Measurements from ENCODE around the gene ATG10.
"Not testable (repeated sequence)": the region's sequence is repeated elsewhere in the genome, so short reads cannot be mapped to it uniquely, and the experiment has no call there.

The ATG10 gene

DNA sequence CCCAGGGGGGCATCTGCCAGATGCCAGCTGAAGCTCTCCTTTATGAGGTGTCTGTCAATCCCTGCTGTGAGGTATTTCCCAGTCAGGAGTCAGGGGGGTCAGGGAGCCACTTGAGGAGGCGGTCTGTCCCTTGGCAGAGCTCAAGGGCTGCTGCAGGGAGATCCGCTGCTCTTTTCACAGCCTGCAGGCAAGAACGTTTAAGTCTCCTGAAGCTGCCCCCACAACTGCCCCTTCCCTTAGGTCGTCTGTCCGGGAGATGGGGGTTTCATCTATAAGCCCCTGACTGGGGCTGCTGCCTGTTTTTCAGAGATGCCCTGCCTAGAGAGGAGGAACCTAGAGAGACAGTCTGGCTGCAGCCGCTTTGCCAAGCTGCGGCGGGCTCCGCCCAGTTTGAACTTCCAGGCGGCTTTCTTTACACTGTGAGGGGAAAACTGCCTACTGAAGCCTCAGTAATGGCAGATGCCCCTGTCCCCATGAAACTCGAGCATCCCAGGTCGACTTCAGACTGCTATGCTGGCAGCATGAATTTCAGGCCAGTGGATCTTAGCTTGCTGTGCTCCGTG lies 158.0 kb downstream of the ATG10 start:
- no peak for DNase-seq (ENCODE audit: low read depth)

DNA sequence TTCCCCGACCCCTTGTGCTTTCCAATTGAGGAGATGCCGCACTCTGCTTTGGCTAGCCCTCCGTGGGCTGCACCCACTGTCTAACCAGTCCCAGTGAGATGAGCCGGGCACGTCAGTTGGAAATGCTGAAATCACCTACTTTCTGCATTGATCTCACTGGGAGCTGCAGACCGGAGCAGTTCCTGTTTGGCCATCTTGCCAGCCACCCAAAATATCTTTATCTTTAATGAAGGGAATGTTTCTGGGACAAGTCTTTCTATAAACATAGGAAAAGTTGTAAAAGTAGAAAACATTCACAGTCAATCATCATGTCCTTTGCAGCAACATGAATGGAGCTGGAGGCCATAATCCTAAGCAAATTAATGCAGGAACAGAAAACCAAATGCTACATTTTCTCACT lies 158.8 kb downstream of the ATG10 start:
- no peak for DNase-seq (ENCODE audit: low read depth)

DNA sequence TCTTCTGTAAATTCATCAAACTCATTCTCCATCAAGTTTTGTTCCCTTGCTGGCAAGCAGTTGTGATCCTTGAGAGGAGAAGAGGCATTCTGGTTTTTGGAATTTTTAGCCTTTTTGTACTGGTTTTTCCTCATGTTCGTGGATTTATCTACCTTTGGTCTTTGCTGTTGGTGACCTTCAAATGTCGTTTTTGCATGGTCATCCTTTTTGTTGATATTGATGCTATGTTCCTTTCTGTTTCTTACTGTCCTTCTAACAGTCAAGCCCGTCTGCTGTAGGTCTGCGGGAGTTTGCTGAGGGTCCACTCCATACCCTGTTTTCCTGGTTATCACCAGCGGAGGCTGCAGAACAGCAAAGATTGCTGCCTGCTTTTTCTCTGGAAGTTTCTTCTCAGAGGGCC lies 165.4 kb downstream of the ATG10 start:
- no peak for DNase-seq (ENCODE audit: low read depth)

DNA sequence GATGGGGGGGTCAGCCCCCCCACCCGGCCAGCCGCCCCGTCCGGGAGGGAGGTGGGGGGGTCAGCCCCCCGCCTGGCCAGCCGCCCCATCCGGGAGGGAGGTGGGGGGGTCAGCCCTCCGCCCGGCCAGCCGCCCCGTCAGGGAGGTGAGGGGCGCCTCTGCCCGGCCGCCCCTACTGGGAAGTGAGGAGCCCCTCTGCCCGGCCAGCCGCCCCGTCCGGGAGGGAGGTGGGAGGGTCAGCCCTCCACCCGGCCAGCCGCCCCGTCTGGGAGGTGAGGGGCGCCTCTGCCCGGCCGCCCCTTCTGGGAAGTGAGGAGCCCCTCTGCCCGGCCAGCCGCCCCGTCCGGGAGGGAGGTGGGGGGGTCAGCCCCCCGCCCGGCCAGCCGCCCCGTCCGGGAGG lies 168.0 kb downstream of the ATG10 start:
- DNase-seq (ENCODE audit: low read depth): not testable (repeated sequence)

DNA sequence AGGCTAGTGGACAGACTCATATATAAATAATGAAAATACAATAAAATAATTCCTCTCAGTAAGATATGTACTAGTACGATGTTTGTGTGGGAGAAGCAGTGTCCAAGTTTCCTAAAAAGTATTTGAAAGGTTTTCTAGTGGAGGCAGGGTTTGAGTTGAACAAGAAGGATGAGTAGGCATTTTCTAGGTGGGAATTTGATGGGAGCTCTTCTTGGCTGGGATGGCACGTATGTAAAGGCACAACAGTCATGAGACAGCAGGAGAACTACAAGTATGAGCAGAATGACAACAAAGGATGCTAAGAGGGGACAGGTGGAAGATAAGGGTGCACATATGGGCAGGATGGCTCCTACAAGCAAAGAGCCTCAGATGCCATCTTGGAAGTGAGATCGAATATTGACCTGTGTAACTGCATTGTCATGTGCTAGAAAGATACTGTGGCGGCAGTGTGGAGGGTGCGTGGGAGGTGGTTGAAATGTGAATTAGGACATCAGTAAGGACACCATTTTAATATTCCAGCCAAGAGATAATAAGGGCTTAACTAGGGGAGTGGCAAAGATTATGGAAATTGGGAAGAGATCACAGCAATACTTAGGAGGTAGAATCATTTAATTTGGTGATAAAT lies 170.5 kb downstream of the ATG10 start:
- DNase-seq (ENCODE audit: low read depth): no peak

DNA sequence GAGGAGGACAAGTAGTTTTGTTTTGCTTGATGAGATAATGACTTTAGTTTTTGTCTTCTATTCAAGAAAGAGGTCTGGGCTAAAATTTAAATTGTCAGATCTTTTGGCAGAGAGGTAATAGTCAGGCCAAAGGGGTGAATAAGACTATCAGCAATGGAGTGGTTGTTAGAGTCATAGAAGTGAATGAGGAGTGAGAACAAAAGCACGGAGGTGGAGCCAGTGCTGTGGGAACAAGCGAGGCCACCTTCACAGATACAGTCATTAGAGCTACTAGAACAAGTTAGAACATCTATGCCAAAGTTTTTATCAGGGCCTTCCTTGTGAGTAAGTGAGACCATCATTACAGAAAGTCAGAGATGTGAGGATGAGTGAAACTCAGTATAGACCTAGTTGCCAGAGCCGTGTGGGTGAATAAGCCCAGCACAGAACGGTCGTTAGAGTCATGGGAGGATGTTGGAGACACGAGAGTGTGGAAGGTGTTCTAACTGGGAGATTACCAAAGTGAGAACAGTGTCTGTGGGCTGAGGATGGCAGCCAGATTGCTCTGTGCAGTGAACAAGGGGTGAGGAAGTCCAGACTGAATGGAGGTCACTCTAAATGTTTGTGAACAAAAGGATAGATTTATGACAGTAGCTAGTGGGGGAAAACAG lies 171.2 kb downstream of the ATG10 start:
- no peak for DNase-seq (ENCODE audit: low read depth)

DNA sequence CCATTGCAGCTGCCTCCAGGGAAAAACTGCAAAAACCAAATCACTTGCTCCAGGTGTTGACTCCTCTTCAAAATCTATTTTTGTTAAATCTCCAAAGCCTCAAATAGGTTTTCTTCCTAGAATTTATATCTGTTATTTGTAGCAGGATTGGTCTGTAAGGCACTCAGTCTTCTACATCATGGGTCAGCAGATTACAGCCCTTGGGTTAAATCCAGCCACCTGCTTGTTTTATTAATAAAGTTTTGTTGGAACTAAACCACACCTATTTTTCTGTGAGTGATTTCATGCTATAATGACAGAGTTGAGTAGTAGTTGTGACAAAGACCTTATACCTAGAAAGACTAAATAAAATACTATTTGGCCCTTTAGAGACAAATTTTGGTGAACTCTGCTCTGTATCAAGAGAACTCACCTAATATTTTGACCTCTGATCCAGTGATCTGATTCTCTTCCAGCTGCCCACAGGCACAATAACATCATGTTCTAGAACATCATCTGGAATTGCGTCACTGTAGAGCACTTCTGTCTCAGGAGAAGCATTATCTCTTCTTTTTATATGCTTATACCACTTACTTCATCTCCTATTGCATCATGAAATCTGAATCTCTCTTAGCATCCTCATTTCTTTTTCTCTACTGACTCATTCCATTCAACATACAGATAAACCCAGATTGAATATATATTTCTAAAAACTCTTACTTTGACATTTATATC lies 176.2 kb downstream of the ATG10 start:
- no peak for DNase-seq (ENCODE audit: low read depth)

DNA sequence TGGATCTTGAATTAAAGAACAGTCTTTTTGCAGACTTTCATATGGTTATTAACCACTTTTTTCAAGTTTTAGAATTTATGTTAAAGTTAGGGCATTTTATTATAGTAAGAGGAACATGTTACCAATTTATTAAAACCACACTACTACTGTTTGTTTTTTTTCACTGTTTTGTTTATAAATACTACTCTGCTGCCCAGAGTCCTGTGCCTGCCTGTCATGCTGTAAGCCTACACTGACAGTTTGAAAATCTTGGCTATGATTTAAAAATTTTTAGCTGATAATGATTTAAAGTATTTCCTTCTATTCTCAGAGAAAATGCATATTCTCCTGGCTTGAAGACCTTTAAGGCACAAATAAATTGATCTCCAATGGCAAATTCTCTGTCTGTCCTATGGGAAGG lies 177.6 kb downstream of the ATG10 start:
- DNase-seq (ENCODE audit: low read depth): no peak

DNA sequence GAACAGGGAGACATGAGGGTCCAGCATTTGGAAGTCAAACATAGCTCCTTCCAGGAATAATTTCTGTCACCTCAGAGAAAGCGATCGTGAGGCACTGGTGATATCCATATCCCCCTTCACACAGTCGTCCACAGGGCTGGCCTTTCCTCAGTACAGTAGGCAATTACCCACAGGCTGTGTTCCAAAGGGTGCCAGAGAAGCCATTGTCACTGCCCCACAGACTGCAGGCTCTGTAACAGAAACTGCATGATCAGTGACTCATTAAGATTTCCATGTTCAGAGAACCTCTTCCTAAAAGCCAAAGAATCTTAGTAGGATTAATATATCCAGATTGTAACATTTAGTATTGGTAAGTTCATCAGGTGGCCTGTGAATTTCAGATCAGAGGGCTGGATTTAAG lies 178.7 kb downstream of the ATG10 start:
- no peak for DNase-seq (ENCODE audit: low read depth)

DNA sequence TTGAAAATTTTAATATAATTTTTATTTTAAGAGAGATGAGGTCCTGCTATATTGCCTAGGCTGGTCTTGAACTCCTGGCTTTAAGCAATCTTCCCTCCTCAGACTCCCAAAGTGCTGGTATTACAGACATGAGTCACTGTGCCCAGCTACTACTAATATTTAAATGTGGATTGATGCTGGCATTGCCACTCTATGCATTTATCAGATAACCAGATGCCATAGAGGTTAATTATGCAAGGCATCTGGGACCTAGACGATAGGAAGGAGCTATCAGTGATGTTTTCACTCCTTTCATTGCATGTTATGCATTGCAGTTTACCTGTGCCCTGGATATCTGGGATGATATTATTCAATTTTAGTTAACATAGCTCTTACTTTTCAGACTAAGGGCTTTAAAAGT lies 179.4 kb downstream of the ATG10 start:
- DNase-seq (ENCODE audit: low read depth): no peak

DNA sequence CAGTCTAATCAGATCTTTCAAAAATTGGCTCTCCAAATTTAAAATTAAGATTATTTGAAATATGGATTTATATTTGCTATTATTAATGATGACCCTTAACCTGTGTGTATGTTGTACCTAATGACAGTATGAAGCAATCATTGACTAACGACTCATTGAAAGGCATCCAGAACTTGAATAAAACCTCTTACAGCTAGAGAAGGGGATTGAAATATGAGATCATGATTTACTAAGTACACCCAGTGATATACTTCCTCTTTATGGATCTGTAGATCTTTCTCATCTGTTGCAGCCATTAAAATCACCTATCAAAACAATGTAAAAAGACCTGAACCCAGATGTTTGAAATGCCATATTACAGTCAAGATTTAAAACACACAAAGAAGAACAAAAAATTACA lies 179.8 kb downstream of the ATG10 start:
- no peak for DNase-seq (ENCODE audit: low read depth)

DNA sequence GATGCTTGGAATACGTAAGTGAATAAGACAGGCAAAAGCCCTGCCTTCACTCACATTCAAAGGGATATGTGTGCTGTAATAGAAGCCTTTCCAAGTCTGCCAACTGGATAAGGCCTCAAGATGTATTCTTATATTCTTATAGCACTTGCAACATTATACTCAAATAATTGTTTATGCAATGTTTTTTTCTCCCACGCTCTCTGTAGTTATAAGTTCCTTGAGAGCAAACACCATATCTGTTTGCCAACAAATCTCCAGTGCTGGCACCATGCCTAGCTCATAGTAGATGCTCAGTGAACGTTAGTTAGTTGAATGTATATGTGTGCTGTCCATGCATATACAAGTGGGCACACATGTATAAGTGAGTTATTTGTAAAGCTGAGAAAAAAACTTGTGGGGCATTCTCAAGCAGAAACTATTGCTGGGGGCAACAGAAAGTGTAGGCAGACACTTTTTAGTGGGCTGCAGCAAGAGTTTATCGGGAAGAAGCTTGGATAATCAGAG lies 181.2 kb downstream of the ATG10 start:
- no peak for DNase-seq (ENCODE audit: low read depth)

DNA sequence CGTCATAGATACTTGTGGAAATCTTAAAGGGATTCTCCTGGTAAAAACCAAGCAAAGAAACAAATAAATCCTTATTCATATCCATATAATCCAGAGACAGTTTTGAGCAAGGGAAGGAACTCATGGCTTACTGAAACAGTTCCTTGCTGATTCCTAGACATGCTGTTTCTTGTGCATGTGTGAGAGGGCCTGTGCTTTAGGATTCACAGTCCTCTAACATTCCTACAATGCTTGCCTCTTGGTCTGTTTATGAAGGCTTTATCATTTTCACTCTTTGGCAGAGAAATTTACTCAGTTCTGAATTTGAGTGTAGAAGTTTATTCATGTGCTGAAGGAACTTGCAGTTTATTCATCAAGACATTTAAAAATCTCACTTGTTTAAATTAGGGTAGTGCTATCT lies 183.0 kb downstream of the ATG10 start:
- no peak for DNase-seq (ENCODE audit: low read depth)

DNA sequence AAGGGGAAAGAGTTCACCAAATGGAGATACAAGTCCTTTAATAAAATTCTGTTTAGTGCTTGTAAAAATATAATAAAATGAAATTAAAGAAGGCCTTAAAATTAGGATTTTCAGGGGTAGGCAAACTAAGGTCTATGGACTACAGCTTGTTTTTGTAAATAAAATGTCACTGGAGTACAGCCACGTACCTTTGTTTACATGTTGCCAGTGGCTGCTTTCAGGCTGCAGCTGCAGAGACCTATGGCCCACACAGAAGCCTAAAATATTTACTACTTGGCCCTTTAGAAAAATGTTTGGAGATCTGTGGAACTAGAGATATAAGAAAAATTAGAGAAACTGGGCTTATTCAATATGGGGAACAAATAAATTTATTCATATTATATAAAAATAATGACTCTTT lies 183.5 kb downstream of the ATG10 start:
- no peak for DNase-seq (ENCODE audit: low read depth)

DNA sequence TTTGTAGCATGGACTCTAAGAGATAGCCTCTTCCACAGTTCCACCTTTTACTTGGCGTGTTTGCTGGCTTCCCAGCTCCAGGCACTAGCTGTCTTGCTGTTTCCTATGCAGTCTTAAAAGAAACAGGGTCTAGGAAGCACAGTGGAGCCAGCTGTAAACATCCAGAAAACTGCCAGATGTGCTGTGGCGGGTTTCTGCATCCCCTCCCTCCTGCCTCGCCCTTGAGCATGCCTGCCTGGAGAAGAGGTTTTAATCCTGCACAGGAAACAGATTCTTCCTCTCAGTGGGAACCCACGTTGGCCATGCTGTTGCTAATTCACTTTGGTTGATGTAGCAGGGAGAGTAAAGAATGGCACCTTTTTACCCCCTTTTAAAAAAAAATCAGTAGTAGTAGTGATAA lies 185.1 kb downstream of the ATG10 start:
- DNase-seq (ENCODE audit: low read depth): no peak

DNA sequence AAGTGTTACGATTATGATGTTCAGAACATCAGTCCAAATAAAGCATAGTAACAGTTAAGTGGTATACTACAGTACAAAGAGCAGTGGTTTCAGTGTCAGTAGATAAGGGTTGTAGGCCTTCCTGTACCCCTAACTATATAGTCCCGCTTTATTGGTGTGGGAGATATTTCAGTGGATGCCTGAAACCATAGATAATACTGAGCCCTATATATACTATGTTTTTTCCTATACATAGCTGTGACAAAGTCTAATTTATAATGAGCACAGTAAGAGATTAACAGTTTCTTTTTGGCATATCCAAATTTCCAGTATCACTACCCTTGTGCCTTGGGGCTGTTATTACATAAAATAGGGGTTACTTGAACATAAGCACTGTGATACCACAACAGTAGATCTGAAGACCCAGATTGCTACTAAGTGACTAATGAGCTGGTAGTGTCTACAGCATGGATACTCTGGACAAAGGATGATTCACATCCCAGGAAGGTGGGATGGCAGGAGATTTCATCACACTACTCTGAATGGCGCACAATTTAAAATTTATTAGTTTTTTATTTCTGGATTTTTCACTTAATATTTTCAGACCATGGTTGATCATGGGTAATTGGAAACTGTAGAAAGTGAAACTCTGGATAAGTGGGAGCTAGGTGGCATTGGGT lies 187.1 kb downstream of the ATG10 start:
- no peak for DNase-seq (ENCODE audit: low read depth)

DNA sequence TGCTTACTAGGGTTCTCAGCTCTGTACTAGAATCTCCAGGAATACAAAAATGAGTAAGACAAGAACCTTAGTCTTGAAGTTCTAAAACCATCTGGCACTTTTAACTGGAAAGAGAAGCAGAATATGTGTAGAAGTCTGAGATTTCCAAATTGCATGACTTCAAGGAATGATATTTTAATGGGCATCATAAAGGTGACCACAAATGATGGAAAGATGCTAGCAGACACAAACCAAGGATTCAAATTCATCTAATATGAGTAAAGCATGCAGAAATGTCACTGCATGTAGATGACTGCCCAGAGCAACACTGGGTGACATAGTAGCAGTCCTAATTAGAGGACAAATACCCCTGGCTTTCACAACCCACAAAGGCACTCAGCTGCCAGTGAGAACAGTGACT lies 189.1 kb downstream of the ATG10 start:
- no peak for DNase-seq (ENCODE audit: low read depth)

DNA sequence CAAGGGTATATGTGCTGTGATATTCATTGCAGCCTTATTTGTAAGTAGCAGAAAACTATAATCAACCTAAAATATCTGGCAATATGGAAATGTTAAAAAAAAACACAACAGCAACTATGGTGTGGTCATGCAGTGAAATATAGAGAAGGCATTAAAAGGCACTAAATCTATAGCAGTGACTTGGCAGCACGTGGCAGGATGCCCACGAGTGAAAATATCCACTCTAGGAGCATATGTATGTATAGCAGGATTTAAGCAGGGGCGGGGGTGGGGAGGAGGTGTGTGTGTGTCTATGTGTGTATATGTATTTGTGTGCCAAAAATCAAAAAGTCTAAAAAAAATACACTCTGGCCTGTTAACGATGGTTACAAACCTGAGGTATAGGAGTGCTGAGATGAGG lies 190.8 kb downstream of the ATG10 start:
- DNase-seq (ENCODE audit: low read depth): no peak

DNA sequence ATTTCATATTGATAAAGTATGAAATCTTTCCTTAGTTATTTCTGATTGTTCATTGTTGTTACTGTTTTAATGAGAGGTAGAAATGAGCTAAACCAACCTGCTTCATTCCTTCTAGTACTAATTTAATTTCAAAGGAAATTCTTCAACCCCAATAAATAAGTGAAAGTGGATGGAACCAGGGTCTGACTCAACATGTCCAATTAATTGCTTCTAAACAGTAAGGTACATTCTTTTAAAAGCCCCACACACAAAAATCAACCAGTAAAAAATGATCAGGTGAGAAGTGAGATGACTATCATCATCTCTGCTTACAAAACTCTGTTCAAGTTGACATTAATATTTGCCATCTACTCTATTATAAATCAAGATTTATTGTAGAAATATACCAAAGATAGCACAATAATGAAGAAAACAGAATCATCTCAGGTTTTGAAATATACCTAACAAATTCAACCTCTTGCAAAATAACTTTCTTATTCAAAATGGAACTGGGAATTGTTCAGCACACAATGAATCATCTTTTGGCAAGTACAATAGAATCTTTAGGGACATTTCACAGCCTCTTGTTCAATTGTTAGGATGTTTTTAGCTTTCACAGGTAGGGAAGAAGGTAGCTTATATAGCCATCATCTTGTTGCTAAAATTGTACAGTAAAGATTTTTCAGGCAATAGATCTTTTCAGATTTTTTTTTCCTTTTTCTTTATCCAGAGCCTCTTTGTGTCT lies 191.8 kb downstream of the ATG10 start:
- no peak for DNase-seq (ENCODE audit: low read depth)

DNA sequence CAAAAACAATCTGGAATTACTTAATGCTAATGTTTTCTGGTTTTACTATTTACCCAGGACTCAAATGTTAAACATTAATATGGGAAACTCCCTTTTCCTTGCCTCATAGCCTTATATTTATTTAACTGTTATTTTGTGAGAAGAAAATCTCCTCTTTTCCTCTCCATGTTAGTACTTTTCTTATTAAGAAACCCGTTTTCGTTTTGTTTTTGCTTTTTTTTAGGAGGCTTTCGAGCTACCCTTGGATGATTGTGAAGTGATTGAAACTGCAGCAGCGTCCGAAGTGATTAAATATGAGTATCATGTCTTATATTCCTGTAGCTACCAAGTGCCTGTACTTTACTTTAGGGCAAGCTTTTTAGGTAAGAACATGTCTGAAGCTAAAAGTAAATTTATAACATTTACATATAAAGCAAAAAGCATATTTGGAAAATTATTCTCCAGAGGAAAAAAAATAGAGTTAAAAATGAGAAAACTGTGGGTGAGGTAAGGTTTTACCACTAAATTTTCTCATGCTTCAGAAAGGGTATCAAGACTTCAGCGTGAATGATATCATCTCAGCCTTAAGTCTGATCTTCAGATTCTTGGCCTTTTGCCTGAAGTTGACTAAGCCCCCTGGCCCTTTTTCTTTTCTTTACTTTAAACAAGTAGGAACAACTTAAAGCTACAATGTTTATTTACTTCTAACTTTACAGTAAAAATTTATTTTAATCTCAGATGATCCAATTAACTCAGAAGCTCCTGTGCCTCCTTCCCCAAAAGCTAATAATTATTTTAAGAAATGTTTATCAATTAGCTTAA lies 192.6 kb downstream of the ATG10 start:
- DNase-seq (ENCODE audit: low read depth): no peak

Data from stimulated activated CD8-positive, alpha-beta memory T cell treated with anti-CD3 and anti-CD28 coated beads, Interleukin-12 subunit alpha, Interleukin-12 subunit beta, amount 100 ng/mL, for 1 hour (primary cell).